K562 (cell line): Measurements from ENCODE around the gene SOST.

Experiments
- FOXP1 ChIP-seq: sonication (generic); formaldehyde crosslinking; IDR thresholded peaks from 2 replicates; pipeline ENCODE4 v1.8.0; 2022; ENCODE audit warnings: mild to moderate bottlenecking, missing genetic modification reagents
- GATA2 ChIP-seq: sonication (generic); formaldehyde crosslinking; IDR thresholded peaks from 2 replicates; pipeline ENCODE4 v1.4.0; 2020; ENCODE audit warnings: mild to moderate bottlenecking, missing genetic modification reagents
- HDGF ChIP-seq: fragments of 450-650 bp; IDR thresholded peaks from 2 replicates; pipeline ENCODE4 v1.6.1; 2016
- MAX ChIP-seq: sonication (generic); formaldehyde crosslinking; IDR thresholded peaks from 2 replicates; pipeline ENCODE4 v1.9.0; 2022; ENCODE audit warnings: mild to moderate bottlenecking, missing genetic modification reagents
- POLR2AphosphoS2 ChIP-seq: IDR thresholded peaks from 2 replicates; pipeline ENCODE4 v1.6.1; 2012; ENCODE audit warnings: low read length, improper control_type of control experiment
- TAF1 ChIP-seq: IDR thresholded peaks from 2 replicates; pipeline ENCODE4 v1.6.1; 2011; ENCODE audit warnings: mild to moderate bottlenecking, low read length, moderate library complexity; ENCODE audit not compliant: insufficient read depth, control insufficient read depth, severe bottlenecking; ENCODE audit errors: extremely low read depth

GRCh38 chr17:43753493-43754129 is 5.0 kb downstream of the SOST start:
- no peak for TF ChIP-seq MAX (CRISPR knock-in tag)
- no peak for TF ChIP-seq POLR2AphosphoS2
- no peak for TF ChIP-seq HDGF
- TF ChIP-seq FOXP1 (CRISPR knock-in tag), result no peak
- no peak for TF ChIP-seq GATA2 (CRISPR knock-in tag)
- TF ChIP-seq TAF1, result no peak
